Nasal cavity respiratory epithelium epithelial cell of viscerocranial mucosa (primary cell): Measurements from ENCODE around the gene PCDHGA5. TPM values are rescaled to one million over a fixed set of nuclear protein-coding genes. Genes with fewer than 3 reads are reported as not detected.

ENCODE experiments used
- total RNA-seq: library from RNA; depleted of rRNA; stranded (reverse); fragments of >200 nt; gene quantifications from 2 replicates; pipeline ENCODE4 v1.2.3, GENCODE V29; 2014

PCDHGA5 gene
- total RNA-seq = under 0.01 and 0.64 TPM in 2 replicates

GRCh38 chr5:141363952-141364660, at the start of gene PCDHGA5:
TSS of gene PCDHGA5 (plus strand) at chr5:141364162. CDS start at chr5:141364331, 169 bp downstream.

GRCh38 chr5:141320225-141321169, 43.5 kb upstream of the PCDHGA5 start, which contains the start of gene TAF7:
TSS of gene TAF7 (minus strand) at chr5:141320784. CDS start at chr5:141320044, 740 bp downstream.

GRCh38 chr5:141330299-141331080, 33.5 kb upstream of the PCDHGA5 start, which contains the start of gene PCDHGA1:
TSS of gene PCDHGA1 (plus strand) at chr5:141330514.

GRCh38 chr5:141338538-141339306, 25.2 kb upstream of the PCDHGA5 start, which contains the start of gene PCDHGA2:
TSS of gene PCDHGA2 (plus strand) at chr5:141338760.

GRCh38 chr5:141343242-141343952, 20.6 kb upstream of the PCDHGA5 start, which contains the start of gene PCDHGA3:
TSS of gene PCDHGA3 (plus strand) at chr5:141343829. CDS start at chr5:141344034, 205 bp downstream.

GRCh38 chr5:141349917-141350619, 13.9 kb upstream of the PCDHGA5 start, which contains the start of gene PCDHGB1:
TSS of gene PCDHGB1 (plus strand) at chr5:141350099. CDS start at chr5:141350261, 162 bp downstream.

GRCh38 chr5:141354900-141355469, 9.0 kb upstream of the PCDHGA5 start, which contains the start of gene PCDHGA4:
TSS of gene PCDHGA4 (plus strand) at chr5:141355021. CDS start at chr5:141355108, 87 bp downstream.

GRCh38 chr5:141359790-141360426, 4.1 kb upstream of the PCDHGA5 start, which contains the start of gene PCDHGB2:
TSS of gene PCDHGB2 (plus strand) at chr5:141359994. CDS start at chr5:141360136, 142 bp downstream.

GRCh38 chr5:141369994-141370848, 6.3 kb downstream of the PCDHGA5 start, which contains the start of gene PCDHGB3:
TSS of gene PCDHGB3 (plus strand) at chr5:141370242. CDS start at chr5:141370395, 153 bp downstream.

GRCh38 chr5:141373673-141374317, 9.8 kb downstream of the PCDHGA5 start, which contains the start of gene PCDHGA6:
TSS of gene PCDHGA6 (plus strand) at chr5:141373891. CDS start at chr5:141374084, 193 bp downstream.

GRCh38 chr5:141382469-141383294, 18.7 kb downstream of the PCDHGA5 start, which contains the start of gene PCDHGA7:
TSS of gene PCDHGA7 (plus strand) at chr5:141382742. CDS start at chr5:141382900, 158 bp downstream.

GRCh38 chr5:141387557-141388311, 23.8 kb downstream of the PCDHGA5 start, which contains the start of gene PCDHGB4:
TSS of gene PCDHGB4 (plus strand) at chr5:141387698. CDS start at chr5:141387885, 187 bp downstream.

GRCh38 chr5:141392429-141393198, 28.7 kb downstream of the PCDHGA5 start, which contains the start of gene PCDHGA8:
TSS of gene PCDHGA8 (plus strand) at chr5:141392633. CDS start at chr5:141392814, 181 bp downstream.

